Measurements from ENCODE around the gene RIMBP2.

DNA sequence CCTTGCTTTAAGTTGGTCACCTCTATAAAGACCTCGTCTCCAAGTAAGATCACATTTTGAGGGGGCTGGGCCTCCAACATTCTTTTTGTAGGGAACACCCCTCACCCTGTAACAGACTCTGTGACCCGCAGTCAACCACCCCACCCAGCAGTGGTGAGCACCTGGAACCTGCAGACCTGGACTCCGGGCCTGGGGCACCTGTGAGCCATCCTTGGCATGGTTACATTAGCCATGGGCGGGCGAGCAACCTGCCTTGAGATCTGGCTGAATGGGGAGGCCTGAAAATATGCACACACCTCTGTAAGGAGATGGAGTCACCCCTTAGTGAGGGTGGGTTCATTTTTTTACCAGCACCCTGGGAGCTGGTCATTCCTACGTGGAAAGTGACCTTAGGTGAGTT lies 95.3 kb downstream of the RIMBP2 start:
- TF ChIP-seq, protein P1, sequence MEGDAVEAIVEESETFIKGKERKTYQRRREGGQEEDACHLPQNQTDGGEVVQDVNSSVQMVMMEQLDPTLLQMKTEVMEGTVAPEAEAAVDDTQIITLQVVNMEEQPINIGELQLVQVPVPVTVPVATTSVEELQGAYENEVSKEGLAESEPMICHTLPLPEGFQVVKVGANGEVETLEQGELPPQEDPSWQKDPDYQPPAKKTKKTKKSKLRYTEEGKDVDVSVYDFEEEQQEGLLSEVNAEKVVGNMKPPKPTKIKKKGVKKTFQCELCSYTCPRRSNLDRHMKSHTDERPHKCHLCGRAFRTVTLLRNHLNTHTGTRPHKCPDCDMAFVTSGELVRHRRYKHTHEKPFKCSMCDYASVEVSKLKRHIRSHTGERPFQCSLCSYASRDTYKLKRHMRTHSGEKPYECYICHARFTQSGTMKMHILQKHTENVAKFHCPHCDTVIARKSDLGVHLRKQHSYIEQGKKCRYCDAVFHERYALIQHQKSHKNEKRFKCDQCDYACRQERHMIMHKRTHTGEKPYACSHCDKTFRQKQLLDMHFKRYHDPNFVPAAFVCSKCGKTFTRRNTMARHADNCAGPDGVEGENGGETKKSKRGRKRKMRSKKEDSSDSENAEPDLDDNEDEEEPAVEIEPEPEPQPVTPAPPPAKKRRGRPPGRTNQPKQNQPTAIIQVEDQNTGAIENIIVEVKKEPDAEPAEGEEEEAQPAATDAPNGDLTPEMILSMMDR (IDR thresholded peaks at IDR 0.05) = no peak
- TF ChIP-seq POLR2A (IDR thresholded peaks at IDR 0.05) = no peak
- TF ChIP-seq POLR2AphosphoS5 (IDR thresholded peaks at IDR 0.05; ENCODE audit: insufficient read depth in 1 of 2, low read depth in 1 of 2) = no peak

All from vagina (tissue), 2 donors.